HG03066 (cell line): Measurements from ENCODE around the gene GPR141.

Experiments used
- ATAC-seq: cut with Tn5 transposase; IDR thresholded peaks from one replicate; pipeline ENCODE4 v1.9.1; 2021; ENCODE audit warnings: low read depth; ENCODE audit not compliant: unreplicated experiment

GPR141 gene, protein sequence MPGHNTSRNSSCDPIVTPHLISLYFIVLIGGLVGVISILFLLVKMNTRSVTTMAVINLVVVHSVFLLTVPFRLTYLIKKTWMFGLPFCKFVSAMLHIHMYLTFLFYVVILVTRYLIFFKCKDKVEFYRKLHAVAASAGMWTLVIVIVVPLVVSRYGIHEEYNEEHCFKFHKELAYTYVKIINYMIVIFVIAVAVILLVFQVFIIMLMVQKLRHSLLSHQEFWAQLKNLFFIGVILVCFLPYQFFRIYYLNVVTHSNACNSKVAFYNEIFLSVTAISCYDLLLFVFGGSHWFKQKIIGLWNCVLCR

DNA sequence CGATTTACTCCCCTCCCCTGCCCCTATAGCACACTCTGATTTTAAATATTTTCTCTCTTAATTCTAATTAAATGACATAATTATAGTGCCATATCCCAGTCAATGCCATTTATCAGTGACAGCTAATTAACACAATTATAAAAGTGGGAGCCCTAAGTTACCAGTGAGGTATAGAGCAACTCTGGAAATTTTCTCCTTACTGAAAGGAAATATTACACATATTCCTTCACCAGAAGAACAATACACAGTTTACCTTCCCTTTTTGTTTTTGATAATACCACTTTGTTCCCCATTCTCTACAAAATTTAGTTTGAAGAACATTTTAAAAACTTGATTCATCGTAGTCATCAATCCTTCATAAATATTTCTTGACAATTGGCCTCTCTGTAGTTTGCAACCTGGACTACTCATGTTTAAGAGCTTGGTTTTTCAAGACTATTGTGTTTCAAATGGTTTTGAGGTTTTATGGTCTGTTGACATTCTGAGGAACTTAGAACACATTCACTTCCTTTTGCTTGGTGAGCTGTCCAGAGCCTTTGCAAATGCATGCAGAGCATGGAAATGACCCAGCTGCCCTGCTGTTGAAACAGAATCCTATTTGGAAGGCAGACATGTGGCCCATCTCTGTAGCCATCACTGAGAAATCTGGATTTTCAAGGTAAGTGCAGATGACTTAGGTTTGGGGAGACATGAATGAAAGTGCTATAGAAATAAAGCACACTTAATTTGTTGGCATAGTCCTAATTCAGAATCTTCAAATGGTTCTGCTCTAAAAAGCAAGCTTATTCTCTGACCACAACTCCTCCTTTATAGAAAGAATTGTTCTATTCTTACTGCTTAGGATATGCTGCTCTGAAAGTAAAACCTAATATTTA is at the start of gene GPR141:
Gene GPR141 (plus strand): TSS at position 521 of the 875 bp plus-strand sequence. CDS start 56,628 bp downstream, outside the sequence.
- peak; percentile 96 for ATAC-seq

DNA sequence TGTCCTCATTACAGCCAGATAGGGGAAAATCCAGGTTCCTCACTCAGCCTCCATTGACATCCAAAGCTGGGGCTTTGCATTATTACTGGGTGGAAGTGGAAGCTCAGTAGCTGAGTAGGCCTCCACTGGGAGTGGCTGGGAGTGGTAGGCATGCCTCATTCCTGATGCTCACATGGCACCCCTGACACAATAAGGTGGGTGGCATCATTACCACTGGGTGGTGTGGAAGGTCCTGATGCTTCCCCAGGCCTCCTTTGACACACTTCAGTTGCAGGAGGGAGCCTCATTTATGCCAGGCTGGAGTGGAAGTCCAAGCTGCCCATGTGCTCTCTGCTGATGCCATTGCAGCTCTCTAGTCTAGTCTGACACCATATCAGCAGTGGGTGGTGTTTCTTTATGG is 48.2 kb upstream of the GPR141 start:
- ATAC-seq, result no peak

DNA sequence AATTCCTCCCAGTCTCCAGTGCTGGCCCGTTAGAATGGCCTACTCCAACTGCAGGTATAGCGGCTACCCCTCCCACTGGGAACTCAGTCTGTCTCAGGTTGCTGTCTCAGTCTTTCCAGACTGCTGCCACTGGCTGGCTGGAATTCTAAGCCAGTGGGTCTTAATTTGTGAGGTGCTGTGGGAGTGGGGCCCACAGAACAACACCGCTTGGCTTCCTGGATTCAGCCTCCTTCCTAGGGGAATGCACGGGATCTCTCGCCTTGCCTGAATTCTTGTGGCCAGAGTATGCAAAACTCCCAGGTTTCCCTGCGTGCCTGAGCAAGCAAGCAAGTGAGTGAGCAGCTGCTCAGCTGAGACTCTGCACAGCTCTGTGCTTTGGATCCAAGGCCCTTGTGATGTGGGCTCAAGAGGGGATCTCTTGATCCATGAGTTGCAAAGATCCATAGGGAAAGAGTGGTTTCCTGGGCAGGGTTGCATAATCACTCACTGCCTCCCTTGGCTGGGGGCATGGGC is 41.5 kb upstream of the GPR141 start:
- ATAC-seq, result no peak

DNA sequence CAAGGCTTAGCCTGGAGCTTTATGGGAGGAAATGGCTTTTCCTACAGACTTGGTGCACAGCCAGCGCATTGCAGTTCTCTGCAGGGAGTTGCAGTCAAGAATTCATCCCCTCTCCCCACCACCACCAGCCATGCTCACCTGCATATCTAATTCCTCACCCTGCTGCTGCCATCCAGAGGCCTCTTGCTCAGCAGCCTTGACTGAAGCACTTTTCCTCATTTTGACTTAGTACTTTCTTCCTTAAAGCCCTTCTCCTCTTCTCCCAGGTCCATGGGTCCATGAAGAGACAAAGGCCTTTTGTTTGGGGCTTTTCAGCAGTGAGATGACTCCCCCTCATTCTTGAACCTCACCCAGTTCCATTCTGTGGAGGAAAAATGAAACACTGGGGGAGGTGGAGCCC is 39.7 kb upstream of the GPR141 start:
- ATAC-seq, result no peak

DNA sequence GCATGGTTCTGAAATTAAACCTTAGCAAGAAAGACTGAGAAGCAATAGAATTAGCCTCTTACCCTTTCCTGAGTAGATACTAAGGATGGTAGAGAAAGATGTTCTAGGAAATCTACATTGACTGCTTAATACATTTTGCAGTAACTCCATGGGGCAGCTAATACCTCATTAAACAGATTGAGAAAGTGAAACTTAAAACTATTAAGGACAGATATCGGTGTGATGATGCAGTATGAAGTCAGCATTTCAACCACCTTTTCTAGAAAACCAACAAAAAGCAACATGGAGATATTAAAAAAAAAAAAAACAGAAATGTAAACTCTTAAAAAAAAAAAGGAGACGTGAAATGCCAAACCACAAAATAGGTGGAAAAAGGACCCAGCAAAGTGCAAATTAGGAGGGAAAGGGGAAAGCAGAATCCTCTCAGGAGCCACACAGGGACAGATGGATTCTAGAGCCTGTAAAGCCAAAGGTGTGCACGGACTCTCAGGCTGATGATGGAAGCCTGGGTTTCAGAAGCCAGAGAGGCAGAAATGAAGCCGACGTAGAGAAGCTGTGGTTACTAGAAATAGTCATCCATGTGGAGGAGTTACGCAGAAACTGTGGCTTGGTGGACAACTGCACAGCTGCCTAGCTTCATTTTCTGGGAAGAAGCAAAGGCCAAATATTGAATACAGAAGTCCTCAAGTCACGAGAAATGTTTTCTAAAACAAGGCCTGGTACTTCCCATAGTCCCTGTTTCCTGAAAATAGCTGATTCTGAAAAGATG is 38.1 kb upstream of the GPR141 start:
- no peak for ATAC-seq

DNA sequence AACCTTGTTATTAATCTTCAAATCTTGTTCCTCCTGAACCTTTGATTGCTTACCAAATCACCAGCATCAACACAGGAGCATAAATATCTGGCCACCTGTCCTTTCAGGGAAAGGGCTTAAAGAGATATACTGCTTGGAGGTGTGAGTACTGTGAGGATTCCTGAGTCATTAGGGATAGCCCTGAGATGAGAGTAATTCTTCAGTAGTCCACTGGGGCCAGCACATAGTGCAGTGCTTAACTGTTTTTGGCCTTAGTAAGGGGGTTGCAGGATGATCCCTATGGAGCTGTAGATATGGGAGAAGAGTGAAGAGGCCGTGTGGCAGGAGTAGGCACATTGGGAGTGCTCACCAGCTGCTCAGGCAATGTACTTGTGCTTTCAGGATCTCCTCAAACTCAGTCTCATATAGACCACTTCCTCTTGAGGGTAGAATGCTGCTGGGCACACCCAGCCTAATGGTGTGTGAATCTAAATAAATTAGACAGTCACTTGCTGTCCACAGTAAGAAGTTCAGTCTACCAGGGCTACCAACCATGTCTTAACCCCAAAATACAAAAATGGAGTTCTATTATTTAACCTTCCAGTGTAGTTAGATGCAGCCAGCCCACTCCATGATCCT is 26.5 kb upstream of the GPR141 start:
- ATAC-seq, result peak; percentile 89

DNA sequence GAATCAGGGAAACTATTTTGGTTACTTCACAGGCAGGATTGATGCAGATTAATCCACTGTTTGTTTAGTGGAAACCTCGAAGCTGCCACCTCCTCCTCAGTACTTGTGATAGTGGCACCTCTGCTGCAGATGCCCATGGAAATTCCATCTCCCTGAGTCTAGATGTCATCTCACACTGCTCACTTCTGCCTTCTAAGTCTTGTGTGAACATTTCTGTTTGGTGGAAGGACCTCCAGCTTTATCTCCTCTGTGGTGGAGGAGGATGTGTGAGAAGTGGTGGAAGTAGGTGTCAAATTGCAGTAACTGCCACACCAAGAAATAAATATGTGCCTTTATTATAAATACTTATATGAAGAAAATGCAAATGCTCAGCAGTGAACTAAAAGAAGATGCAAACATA is 25.8 kb upstream of the GPR141 start:
- no peak for ATAC-seq

DNA sequence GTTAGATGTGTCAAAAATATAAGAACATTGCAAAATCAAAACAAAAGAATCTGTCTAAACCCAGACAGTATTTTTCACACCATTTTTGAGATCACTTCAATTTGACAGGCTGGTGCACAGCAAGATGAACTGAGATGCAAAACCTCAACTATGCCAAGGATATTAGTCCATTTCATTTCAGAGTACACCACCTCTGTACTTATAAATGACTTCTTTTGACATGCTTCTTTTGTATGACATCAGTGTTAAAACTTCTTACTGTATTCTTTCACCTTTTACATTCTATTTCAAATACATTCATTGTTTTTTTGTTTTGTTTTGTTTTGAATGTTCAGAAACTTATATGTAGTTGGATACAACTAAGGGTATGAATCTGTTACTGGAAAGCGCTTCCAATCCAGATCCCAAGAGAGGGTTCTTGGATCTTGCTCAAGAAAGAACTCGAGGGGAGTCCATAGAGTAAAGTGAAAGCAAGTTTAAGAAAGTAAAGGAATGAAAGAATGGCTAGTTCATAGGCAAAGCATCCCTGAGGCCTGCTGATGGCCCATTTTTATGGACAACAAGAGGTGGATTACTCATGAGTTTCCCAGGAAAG is 23.5 kb upstream of the GPR141 start:
- no peak for ATAC-seq

DNA sequence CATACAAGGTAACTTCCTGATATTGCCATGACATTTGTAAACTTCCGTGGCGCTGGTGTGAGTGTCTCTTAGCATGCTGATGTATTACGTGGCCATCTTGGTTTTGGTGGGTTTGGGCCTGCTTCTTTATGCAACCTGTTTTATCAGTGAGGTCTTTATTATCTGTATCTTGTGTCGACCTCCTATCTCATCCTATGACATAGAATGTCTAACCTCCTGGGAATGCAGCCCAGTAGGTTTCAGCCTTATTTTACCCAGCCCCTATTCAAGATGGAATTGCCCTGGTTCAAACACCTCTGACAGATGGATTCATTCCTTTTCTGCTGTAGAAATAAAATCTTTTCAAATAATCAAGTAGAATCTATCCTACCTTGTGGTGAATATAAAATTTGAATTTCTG is 23.0 kb upstream of the GPR141 start:
- no peak for ATAC-seq

DNA sequence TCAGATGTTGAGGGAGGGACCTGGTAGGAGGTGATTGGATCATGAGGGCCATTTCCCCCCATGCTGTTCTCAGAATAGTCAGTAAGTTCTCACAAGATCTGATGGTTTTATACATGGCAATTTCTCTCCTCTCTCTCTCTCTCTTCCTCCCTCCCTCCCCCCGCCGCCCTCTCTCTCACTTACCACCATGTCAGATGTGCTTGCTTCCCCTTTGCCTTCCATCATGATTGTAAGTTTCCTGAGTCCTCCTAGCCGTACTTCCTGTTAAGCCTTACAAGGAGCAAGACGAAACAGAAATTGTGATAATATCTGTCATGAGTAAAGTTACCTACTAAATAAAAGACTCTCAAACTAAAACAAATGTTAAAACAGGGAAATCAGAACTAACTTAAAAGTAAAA is 19.9 kb upstream of the GPR141 start:
- ATAC-seq, result no peak

DNA sequence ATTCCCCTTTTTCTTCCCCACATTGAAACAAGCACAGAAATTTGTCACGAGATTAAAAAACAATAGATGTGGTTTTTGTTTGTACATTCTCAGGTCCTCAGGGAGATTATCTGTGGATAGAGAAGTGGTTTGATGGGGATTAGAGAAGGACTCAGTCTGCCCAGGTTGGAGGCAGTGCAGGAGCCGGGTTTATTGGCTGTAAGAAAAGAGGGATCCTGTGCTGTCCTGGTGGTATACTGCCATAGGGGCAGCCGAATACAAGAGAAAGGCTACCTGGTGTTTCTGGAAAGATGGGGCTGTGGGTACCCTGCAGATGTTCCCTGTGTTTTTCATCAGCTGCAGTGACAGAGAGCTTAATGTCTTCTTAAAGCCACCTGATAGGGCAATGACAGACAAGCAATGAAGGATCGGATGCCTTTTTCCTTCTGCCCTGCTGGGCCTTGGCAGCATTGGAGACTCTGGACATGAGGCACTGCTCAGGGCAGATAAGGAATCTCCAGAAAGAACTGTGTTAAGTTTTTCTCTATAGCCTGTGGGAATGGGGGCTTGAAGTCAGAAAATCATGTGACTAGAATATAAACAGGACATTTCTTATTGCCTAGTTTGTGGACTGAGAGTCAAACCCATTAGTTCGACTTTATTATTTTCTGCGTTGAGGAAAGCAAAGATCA is 18.1 kb upstream of the GPR141 start:
- ATAC-seq, result no peak

DNA sequence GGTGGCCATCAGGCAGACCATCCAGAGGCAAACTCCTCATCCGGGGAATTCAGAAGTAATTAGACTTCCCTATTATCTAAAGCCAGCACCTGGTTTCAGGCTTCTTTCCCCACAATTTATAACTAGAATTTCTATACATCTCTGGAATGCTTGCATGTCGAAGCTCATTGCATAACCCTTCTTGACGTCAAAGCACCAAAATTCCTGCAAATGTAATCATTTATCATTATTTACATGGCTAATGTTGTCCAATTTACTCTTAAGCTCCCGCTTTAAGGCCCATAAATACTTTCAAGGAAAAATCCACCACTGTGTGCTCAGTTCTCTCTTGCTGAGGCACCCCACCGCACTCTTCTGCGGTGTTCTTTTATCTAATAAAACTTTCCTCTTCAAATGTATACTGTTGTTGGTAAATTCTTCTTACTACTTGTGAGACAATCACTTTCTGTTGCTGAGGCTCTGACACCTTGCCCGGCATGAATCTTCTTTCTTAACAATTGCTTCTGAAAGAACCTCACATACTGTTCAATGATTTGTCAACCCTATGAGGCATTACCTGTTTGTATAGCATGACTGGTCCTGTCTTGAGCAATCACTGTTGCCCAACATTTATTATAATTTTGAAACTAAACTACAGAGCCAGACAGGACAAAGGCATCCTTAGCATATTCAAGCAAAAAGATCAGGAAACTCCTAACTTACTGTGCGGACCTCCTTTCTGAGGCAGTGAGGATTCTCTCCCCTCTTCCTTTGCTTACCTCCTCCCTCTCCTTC is 17.4 kb upstream of the GPR141 start:
- no peak for ATAC-seq

DNA sequence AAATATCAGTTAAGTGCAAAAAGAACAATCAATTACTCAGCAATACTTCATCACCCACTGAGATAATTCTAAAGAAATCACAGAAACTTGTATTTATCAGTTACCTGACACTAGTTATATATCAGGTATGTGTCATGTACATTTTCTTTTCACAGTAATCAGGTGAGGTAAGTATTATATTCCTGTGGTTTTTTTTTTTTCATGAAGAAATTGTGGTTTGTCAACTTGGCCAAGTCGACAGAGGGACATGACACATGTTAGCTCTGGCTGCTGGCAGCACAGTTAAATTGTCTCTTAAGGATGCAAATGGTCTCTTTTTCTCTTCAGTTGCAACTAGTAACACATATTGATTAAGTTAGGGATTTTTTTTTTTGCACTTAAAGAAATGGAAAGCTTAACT is 13.7 kb upstream of the GPR141 start:
- ATAC-seq, result no peak

DNA sequence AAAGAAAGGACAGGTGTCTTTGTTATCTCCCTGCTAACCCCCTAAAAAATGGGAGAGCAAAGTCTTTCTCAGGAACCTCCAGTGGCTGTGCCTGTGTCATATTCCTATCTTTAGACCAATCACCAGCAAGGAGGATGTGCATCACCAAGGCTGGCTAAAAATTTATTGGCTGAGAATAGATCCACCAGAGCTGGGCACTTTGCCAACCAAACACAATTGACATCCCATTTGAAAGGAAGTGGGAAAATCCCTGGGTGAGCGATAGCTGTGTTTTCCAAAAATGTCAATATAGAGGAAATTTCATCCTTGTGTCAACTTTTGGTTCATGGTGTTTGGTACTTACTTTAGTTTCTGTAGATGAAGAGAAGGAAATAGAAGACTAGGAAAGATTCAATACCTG is 13.1 kb upstream of the GPR141 start:
- ATAC-seq, result no peak

DNA sequence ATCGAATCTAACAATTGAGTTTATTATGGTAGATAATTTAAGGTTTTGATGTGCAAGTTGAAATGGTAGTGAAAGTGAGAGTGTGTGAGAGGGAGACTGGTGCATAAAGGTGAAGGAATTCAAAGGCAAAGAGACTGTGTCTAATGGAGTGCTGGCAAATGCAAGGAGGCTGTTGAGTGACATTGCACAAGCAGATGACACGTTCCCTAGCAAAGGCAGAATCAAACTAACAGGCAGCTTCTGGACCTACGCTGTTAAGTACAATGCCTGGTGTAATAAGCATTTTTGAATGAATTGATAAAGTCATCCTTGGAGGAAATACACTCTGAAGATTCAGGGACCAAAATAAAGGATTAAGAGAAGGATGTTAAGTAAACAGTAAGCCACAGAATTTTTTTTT is 11.7 kb upstream of the GPR141 start:
- no peak for ATAC-seq

DNA sequence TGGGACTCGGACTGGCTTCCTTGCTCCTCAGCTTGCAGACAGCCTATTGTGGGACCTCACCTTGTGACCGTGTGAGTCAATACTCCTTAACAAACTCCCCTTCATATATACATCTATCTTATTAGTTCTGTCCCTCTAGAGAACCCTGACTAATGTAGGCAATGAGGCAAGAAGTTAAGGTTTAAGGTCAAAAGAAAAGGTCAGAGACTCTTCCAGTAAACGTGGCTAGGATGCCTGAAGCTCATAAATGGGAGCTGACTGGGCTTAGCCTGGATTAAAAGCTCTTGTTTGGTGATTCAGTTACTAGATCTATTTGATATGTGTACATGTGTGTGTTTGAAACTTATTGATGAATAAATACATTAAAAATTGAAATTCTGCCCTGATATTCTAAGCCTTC is 10.6 kb upstream of the GPR141 start:
- ATAC-seq, result no peak

DNA sequence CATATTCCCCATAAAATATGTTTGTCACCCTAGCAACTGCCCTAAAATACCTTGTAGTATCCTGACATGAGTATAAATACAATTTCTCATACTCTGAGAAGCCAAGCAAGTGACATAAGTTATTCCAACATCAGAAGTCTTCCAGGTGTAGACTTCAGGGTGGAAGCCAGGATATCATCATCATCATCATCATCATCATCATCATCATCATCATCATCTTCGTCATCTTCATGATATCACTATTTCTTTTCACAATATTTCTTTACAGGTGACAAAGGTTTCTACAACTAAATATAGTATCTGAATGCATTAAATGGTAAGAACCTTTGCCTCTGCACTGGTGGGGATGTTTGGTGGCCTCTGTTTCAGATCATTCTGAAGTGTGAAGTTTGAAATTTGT is 10.0 kb upstream of the GPR141 start:
- ATAC-seq, result no peak

DNA sequence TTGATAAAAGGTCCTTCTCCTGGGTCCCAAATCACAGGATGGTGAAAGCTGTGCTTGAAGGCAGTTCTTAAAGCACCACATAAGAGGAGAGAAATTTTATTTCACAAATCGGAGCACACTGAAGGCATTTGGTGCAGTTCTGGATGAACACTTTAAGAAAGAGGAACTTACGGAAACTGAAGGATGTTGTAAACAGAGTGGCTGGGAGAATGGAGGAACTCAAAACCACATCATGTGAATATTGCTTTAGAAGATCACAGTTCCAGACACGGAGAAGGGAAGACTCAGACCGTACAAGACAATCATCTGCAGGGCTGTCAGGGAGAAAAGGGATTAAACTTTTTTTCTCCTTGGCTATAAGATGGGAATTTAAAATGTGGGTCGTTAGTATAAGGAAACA is 9.0 kb upstream of the GPR141 start:
- no peak for ATAC-seq

DNA sequence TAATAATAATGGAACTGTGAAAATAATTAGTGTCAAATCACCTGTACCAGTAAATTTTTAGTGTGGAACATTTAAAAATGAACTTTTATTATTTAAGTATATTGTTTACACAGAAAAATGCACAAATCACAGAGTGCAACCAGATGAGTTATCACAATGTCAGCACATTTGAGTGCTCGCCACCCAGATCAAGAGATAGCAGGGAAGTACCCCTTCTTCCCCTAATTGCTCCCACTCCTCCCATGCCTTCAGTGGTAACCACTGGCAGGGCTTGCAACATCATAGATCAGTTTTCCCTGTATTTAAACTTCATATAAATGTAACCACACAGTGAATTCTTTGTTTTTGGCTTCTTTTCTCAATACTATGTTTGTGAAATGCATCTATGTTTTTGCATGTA is 7.8 kb upstream of the GPR141 start:
- ATAC-seq, result no peak
